HG03045 (cell line): ENCODE measurements around the gene NTN4.
"Not testable (repeated sequence)": the region's sequence is repeated elsewhere in the genome, so short reads cannot be mapped to it uniquely, and the experiment has no call there.

Experiments
- ATAC-seq: cut with Tn5 transposase; IDR thresholded peaks from one replicate; pipeline ENCODE4 v1.9.1; 2021; ENCODE audit warnings: mild to moderate bottlenecking, moderate library complexity; ENCODE audit not compliant: unreplicated experiment

NTN4 gene

DNA sequence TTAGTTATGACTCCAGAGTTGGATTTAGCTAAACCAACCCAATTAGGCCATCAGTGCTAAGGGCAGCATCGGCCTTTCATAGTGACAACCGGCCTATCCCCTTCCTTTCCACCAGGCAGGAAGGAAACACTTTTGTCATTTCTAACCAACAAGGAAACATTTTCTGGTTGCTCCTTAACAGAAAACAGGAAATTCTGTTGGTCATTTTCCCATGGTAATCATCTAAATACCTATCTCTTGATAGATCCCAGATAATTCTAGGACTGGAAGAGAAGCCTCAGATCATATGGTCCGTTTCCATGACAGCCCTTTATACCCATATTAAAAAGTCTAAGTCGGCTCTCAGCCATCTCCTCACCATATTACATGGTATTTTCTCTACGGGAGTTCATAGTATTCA is 160.1 kb downstream of the NTN4 start:
- ATAC-seq: no peak

DNA sequence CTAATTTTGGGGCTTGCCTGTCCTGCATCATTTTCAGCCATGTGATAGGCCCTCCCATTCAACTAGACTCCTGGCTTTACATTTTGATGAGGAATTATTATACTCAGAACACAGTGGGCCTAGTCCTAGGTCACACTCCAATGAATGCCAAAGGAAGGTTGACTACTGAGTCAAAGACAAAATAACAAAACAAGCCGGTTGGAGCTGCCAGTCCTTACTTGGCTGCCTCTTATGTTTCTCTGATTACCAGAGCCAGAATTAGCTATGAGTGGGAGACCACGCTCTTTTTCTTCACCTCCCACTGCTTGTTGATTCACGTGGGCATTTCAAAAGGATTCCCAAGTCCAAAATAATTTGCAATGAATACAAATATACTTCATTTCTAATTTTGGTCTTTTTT is 161.2 kb downstream of the NTN4 start:
- no peak for ATAC-seq

DNA sequence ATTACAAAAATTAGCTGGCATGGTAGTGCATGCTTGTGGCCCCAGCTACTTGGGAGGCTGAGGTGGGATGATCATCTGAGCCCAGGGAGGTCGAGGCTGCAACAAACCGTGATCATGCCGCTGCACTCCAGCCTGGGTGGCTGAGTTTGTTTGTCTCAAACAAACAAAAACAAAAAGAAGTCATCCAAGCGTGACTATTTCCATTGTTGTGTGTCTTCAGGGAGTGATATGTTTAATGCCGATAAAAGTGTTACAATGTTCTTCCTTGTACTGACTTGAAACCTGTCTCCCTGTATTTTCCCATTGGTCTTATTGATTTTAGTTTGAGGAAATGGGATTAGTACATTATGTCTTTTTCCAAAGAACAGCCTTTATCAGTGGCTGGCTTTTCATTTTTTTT is 163.7 kb downstream of the NTN4 start:
- no peak for ATAC-seq

DNA sequence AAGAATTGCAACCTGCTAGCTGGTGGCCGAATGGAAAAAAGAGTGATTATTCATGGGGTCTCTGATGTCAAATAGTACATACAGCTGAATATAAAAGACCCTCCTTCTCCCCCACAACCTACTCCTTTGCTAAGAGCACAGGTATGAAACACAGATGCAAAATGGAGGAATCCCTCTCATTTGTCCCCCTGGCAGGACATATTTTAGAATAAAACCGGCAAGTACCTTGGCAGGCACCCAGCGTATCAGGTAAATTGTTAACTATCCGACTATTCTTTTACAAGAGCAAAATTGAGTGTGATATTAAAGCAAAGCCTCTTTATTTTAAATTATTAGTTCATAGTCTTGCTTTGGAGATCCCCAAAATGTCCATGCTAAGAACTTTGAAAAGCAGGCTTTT is 165.6 kb downstream of the NTN4 start:
- no peak for ATAC-seq

DNA sequence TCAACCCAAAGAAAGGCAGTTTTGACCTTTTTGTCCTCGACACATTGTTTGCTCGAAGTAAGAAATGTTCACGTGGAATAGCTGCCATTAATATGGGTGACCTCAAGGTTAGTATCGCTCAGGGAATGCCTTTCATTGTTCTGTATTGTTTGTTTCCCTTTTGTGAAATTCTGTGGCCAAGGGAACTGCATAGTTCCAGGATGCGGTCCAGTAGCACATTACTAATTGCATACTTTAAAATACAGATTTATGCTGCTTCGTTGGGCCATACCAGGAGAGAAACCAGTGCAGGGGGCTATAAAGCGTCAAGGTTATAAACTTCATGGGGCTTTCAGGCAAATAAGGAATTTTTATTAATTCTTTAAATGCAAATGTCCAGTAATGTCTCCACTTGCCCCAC is 166.0 kb downstream of the NTN4 start:
- ATAC-seq: no peak

DNA sequence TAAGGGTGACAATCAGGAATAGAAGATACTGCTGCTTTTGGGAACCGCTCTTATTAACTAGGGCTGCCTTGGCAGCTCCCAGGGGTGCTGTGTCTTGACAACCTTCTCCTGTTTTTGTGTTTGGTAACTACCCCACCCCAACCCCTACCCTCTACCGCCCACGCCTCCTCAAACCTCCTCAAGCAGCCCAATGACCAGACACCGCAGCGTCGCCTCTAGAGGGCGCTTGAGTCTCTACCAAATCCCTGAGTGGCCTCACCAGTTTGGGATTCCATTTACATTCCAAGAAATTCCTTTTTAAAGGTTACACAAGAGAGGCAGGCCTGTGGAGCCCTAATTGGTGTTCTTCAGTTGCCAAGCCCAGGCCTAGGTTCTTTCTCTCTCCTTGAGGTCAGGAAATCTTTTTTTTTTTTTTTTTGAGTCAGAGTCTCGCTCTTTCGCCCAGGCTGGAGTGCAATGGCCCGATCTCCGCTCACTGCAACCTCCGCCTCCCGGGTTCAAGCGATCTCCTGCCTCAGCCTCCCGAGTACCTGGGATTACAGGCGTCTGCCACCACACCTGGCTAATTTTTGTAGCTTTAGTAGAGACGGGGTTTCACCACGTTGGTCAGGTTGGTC is 166.9 kb downstream of the NTN4 start:
- no peak for ATAC-seq

DNA sequence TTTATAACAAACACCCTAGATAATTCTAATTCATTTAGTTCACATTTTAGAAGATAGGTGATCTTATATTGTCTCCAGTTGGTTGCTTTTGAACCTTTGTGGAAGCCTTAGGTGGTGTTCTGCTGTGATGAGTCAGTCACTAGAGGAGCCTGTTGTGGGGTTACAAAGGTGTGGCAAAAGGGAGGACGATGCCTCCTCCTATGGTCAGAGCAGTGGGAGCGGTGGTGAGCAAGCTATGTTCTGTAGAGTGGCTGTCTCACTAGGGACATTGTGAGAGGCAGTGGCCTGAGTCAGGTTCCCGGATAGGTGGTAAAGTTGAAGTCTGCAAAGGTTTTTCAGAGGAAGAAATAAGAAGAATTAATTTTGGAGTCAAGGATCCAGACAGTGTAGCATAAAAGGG is 167.7 kb downstream of the NTN4 start:
- ATAC-seq: no peak

DNA sequence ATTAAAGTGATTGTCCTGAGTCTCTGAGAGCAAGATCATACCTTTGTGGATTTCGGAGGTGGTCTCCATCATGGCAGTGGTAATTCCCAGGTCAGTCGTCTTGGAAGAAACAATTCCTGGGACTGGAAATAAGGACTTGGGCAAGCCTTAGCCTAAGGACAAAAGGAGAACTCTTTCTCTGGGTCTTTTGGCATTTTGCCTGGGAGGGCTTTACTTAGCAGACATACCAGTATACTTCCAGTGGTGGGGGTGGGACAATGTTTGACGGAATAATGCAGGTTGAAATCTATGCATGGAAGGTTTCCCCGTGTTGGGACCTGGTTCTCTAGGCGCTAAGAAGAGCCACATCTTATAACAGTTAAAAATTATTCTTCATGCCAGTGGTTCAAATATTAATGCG is 168.8 kb downstream of the NTN4 start:
- ATAC-seq: no peak

DNA sequence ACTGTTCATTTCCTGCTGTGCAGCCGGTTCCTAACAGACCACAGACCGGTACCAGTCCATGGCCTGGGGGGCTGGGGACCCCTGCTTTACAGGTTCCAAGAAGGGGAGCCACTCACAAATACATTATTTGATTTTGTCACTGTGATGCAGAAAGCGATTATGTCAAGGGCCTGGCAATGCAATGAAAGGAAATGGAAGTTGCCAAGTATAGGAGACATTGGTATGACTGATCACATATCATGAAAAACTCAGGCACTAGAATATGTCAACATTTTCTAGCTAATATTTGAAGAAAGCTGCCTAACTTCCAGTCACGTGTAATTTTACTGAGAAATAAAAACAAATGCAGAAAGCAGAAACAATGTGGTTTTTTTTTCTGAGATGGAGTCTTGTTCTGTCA is 170.4 kb downstream of the NTN4 start:
- no peak for ATAC-seq

DNA sequence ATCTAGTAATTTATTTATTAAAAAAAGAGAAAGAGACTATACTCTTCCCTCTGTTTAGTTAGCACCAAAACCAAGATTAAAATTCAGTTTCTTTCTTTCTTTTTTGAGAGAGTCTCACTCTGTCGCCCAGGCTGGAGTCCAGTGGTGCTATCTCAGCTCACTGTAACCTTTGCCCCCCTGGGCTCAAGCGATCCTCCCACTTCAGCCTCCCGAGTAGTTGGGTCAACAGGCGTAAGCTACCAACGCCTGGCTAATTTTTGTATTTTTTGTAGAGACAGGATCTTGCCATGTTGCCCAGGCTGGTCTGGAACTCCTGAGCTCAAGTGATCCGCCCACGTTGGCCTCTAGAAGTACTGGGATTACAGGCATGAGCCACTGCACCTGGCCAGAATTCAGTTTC is 174.1 kb downstream of the NTN4 start:
- not testable (repeated sequence) for ATAC-seq

DNA sequence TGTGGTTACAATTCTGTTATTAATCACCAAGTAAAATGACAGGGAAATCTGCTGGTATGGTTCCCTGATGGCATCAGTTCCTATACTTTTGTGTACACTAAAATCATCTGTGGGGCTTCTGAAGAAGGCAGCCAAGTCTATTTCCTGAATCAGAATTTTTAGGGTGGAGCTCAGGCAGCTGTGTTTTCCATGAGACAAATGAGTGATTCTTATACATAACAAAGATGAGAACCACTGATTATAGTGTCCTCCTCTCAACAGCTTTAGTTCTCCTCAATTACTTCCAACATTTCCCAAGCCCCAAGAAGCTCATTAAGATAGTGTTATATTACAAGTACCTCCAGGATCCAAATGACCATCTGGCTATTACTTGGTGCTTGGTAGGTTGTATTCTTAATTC is 174.8 kb downstream of the NTN4 start:
- ATAC-seq: no peak

DNA sequence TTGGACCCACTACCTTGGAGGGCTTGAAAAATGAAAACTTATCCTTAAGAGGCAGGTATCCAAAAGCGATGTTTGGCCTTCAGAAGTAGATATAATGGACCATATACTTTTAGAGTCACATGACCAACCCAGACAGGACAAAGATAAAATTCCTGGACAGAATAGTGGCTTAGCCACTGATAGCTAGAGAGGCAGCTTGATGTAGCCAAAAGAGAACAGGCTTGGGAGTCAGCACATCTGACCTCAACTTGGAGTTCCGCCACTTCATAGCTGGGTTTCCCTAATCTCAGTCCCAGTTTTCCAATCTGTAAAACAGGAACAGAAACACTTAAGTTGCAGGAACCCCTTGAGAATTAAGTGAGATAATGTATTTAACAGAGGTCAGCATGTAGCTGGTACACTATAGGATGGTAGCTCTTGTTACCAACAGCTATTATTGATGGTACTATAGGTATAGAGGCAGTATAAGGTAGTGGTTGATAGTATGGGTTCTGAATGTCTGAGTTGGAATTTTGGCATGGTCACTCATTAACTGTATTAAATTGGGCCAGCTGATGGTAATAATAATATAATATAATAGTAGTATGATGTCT is 176.1 kb downstream of the NTN4 start:
- no peak for ATAC-seq

DNA sequence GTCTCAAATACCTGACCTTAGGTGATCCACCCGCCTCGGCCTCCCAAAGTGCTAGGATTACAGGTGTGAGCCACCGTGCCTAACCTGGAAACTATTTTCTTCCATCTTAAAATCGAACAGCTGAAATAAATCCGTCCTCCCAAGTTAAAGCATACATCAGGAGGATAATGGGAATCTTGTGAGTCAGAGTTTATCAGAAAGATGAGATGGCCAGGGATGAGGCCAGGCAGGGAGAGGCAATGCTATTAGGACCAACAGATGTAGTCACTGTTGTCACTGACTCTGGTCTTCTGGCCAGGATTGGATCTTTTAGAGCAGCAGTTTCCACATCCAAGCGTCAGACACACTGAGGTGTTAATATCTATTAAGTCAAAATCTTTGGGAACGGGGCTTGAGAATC is 177.5 kb downstream of the NTN4 start:
- no peak for ATAC-seq

DNA sequence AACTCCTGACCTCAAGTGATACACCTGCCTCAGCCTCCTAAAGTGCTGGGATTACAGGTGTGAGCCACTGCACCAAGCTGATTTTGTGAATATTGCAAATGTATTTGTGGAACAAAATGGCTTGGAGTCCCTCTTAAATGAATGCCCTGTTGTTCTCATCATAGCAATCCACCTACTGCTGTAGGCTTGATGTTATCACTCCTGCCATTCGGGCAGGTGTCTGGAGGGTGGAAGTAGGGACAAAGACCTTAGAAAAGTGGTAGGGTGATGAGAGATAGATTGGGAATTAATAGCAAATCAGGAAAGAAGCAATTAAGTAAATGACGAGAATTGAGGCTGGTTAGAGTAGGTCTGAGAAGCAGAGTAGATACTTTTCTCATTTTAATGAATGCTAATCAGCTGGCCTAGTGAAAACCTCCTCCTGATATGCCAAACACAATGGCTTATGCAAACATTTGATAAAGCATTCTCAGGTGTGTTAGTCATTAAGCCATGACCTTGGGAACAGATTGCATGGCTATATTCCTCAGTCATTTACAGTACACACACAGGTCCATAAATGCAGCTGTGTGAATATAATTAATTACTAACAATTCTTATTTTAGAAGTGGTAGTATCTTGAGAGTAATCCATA is 178.8 kb downstream of the NTN4 start:
- no peak for ATAC-seq

DNA sequence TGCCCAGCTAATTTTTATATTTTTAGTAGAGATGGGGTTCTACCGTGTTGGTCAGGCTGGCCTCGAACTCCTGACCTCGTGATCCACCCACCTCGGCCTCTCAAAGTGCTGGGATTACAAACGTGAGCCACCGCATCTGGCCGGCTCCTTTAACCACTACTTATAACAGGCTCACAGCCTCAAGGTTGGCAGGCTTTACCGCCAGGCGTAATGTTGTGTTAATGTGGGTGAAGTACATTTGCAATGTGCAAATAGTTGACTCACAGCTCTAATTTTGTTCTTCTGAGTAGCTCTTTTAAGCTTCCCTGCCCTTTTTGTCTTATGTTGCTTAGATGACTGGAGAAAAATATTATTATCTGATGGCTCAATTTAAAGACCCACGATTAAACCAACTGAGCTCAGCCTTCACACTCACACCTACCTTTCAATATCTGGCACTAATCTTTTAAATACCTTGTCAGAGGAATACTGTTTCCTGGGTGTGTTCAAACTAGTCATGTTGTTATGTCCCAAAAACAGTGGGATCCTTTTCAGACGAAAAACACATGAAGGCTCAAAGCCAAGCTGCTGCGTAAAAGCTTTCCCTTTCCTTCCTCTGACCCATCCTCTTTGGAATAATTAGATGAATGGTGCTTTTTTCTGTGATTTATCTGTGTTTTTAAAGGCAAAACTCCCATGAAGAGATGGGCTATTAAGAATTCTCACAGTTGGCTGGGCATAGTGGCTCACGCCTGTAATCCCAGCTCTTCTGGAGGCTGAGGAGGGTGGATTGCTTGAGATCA is 182.1 kb downstream of the NTN4 start:
- no peak for ATAC-seq
